ENCODE measurements around the gene NME1.
A peak's percentile ranks its signal among the peaks of the same experiment; 100 is the strongest.

The NME1 gene

GRCh38 chr17:51119415-51120356, 33.7 kb upstream of the NME1 start:
- TF ChIP-seq FOXP2 (optimal IDR thresholded peaks at IDR 0.05; ENCODE audit: borderline replicate concordance, extremely low read depth, extremely low read length, insufficient read depth) (no peak), POLR2AphosphoS5 (IDR thresholded peaks at IDR 0.05; ENCODE audit: low read depth, low read length) (no peak), TAF1 (IDR thresholded peaks at IDR 0.05; ENCODE audit: borderline replicate concordance, insufficient read depth, low read length) (no peak), REST (IDR thresholded peaks at IDR 0.05; ENCODE audit: insufficient read depth in 1 of 2, low read depth in 2 of 2, low read length in 2 of 2) (peak; percentile 64 to 89), SIN3A (IDR thresholded peaks at IDR 0.05; ENCODE audit: borderline replicate concordance, insufficient read depth, low read length) (peak; percentile 67; the same call in 1 of the 2 replicates)

DNA sequence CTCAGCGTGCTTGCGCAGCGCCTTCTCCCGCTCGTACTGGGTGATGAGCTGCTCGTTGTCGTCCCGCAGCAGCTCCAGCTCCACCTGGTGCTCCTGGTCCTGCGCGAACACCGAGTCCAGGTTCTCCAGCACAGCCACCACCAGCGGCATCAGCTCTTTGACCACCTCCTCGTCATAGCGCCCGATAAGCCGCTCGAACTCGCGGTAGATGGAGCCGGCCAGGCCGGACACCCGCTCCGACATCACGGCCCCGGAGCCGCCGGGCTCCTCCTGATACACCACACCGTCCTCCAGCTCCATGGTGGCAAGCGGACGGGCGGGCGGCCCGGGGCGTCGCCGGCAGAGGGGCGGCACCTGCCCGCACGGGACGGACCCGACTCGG, 33.0 kb upstream of the NME1 start:
- TF ChIP-seq REST (IDR thresholded peaks at IDR 0.05; ENCODE audit: insufficient read depth in 1 of 2, low read depth in 2 of 2, low read length in 2 of 2) (no peak), POLR2AphosphoS5 (IDR thresholded peaks at IDR 0.05; ENCODE audit: low read depth, low read length) (no peak), FOXP2 (optimal IDR thresholded peaks at IDR 0.05; ENCODE audit: borderline replicate concordance, extremely low read depth, extremely low read length, insufficient read depth) (no peak), SIN3A (IDR thresholded peaks at IDR 0.05; ENCODE audit: borderline replicate concordance, insufficient read depth, low read length) (no peak; the same call in 1 of the 2 replicates), TAF1 (IDR thresholded peaks at IDR 0.05; ENCODE audit: borderline replicate concordance, insufficient read depth, low read length) (no peak)

- TF ChIP-seq SIN3A (IDR thresholded peaks at IDR 0.05; ENCODE audit: borderline replicate concordance, insufficient read depth, low read length) (no peak), FOXP2 (optimal IDR thresholded peaks at IDR 0.05; ENCODE audit: borderline replicate concordance, extremely low read depth, extremely low read length, insufficient read depth) (peak; percentile 77), TAF1 (IDR thresholded peaks at IDR 0.05; ENCODE audit: borderline replicate concordance, insufficient read depth, low read length) (peak; percentile 54; the same call in 1 of the 2 replicates), REST (IDR thresholded peaks at IDR 0.05; ENCODE audit: insufficient read depth in 1 of 2, low read depth in 2 of 2, low read length in 2 of 2) (peak in 1 of 2 experiments; percentile 19; a peak in 1 of 4 replicates), POLR2AphosphoS5 (IDR thresholded peaks at IDR 0.05; ENCODE audit: low read depth, low read length) (peak; percentile 64; the same call in 1 of the 2 replicates)
Observed at GRCh38 chr17:51120739-51121619, 32.4 kb upstream of the NME1 start, which contains the start of gene SPAG9. SPAG9 (minus strand) TSS chr17:51120868; CDS start chr17:51120656, 212 bp downstream.

GRCh38 chr17:51121620-51122472, 31.5 kb upstream of the NME1 start:
- TF ChIP-seq SIN3A (IDR thresholded peaks at IDR 0.05; ENCODE audit: borderline replicate concordance, insufficient read depth, low read length) = no peak
- TF ChIP-seq REST (IDR thresholded peaks at IDR 0.05; ENCODE audit: insufficient read depth in 1 of 2, low read depth in 2 of 2, low read length in 2 of 2) = no peak
- no peak for TF ChIP-seq TAF1 (IDR thresholded peaks at IDR 0.05; ENCODE audit: borderline replicate concordance, insufficient read depth, low read length)
- TF ChIP-seq POLR2AphosphoS5 (IDR thresholded peaks at IDR 0.05; ENCODE audit: low read depth, low read length) = no peak
- TF ChIP-seq FOXP2 (optimal IDR thresholded peaks at IDR 0.05; ENCODE audit: borderline replicate concordance, extremely low read depth, extremely low read length, insufficient read depth) = no peak
